ENCODE data around the gene DIAPH3.
"Not testable (repeated sequence)": the region's sequence is repeated elsewhere in the genome, so short reads cannot be mapped to it uniquely, and the experiment has no call there.

DIAPH3 gene, protein sequence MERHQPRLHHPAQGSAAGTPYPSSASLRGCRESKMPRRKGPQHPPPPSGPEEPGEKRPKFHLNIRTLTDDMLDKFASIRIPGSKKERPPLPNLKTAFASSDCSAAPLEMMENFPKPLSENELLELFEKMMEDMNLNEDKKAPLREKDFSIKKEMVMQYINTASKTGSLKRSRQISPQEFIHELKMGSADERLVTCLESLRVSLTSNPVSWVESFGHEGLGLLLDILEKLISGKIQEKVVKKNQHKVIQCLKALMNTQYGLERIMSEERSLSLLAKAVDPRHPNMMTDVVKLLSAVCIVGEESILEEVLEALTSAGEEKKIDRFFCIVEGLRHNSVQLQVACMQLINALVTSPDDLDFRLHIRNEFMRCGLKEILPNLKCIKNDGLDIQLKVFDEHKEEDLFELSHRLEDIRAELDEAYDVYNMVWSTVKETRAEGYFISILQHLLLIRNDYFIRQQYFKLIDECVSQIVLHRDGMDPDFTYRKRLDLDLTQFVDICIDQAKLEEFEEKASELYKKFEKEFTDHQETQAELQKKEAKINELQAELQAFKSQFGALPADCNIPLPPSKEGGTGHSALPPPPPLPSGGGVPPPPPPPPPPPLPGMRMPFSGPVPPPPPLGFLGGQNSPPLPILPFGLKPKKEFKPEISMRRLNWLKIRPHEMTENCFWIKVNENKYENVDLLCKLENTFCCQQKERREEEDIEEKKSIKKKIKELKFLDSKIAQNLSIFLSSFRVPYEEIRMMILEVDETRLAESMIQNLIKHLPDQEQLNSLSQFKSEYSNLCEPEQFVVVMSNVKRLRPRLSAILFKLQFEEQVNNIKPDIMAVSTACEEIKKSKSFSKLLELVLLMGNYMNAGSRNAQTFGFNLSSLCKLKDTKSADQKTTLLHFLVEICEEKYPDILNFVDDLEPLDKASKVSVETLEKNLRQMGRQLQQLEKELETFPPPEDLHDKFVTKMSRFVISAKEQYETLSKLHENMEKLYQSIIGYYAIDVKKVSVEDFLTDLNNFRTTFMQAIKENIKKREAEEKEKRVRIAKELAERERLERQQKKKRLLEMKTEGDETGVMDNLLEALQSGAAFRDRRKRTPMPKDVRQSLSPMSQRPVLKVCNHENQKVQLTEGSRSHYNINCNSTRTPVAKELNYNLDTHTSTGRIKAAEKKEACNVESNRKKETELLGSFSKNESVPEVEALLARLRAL
- total RNA-seq: 0.05 to 2.1 (median 1.1) reads per million in 3 experiments

- peak; percentile 86 for DNase-seq
These were observed at the start of gene DIAPH3 for GRCh38 chr13:60163478-60164233. Gene DIAPH3, minus strand, starts transcription at chr13:60163928. Its CDS starts 162 bp downstream, at chr13:60163766.

DNA sequence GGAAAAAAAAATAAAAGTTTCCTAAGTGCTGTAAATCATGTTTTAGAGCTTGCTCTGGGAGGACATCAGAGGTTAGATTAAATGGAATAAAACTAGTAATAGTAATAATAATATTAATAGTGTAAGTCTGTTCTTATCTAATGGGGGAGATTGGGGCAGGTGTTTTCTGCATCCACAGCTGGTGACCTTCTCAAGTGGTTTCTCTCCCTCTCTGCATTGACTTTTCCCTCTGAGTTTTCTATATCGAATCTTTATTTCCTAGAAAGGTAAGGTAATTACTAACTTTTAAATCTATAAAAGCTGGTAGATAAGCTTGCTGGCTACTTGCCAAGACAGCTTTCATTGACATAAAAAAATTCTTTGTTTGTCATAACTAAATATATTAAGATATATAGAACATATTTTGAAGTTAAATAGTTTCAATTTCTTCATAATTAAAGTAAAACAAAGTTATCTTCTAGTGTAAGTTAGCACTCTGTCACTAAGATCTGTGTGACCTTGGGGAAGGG is 49.6 kb upstream of the DIAPH3 start:
- DNase-seq: no peak

- DNase-seq: no peak
These were observed 47.8 kb upstream of the DIAPH3 start for GRCh38 chr13:60211548-60211947.

DNA sequence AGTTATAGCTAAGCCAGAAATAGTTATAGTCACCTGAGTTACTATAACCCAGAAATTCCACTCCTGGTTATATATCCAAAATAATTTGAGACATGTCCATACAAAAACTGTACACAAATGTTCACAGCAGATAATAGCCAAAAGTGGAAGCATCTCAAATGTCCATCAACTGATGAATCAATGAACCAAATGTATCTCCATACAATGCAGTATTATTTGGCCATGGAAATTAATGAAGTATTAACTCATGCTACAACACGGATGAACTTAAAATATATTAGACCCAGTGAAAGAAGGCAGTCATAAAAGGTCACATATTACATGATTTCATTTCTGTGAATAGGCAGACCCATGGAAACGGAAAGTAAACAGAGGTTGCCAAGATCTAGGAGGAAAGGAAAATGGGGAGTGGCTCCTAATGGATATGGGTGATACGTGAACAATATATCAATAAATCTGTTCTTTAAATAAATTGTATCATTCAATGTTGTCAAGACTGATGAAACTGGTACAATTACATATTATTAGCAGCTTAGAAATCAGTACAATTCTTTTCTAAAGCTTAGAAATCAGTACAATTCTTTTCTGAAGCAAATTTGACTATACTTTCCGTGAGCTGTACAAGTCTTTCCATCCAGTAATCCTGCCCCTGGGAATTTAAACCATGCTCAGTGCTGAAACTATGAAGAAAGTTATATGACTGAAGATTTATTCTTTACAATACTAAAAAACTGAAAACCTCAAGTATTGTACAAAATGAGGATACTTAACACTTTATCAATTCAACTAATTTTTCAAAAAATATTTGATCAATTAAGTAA is 47.0 kb upstream of the DIAPH3 start:
- DNase-seq: no peak

DNA sequence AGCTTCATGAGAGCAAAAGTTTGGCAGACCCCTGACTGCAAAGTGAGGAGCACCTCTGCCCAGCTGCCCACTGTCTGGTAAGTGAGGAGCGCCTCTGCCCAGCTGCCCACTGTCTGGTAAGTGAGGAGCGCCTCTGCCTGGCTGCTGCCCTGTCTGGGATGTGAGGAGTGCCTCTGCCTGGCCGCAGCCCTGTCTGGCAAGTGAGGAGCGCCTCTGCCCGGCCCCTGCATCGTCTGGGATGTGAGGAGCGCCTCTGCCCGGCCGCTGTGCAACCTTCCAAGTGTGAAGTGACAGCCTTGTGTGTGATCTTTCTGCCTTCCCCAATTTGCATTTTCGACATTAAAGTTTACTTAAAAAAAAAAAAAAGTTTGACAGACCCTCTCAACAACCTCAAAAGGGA is 41.8 kb upstream of the DIAPH3 start:
- not testable (repeated sequence) for DNase-seq

DNA sequence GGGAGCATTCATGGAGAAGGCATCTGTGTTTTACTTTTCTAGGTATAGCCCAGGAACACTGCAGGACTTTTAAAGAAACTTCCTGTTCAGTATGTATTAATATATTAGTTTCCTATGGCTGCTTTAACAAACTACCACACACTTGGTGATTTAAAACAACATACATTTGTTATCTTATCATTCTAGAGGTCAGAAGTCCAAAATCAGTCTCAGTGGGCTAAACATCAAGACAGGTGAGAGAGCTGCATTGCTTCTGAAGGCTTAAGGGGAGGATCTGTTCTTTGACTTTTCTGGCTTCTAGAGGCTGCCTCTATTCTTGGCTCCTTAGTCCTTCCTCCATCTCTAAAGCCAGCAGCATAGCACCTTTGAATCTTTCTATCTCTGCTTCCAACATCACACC is 37.6 kb upstream of the DIAPH3 start:
- no peak for DNase-seq

DNA sequence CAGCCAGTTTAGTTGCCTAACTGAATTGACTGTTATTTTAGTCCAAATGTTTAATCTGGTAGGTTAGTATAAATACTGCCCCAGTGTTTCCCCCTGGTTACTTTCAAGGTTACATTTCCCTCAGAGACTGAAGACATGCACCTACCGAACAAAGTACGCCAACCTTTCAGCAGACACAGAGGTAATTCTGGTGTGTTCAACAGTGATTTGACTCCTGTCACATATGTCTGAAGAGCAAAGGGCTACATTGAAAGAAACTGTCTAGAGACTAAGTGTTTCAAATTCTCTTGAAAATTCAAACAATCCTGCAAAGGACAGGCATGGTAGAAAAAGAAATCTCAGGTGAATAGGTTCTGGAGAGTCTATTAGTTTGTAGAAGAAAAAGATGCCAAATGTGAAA is 32.2 kb upstream of the DIAPH3 start:
- DNase-seq: not testable (repeated sequence)

- DNase-seq: no peak
These were observed 19.2 kb upstream of the DIAPH3 start for GRCh38 chr13:60182907-60183306.

GRCh38 chr13:60178327-60178726 is 14.6 kb upstream of the DIAPH3 start:
- DNase-seq: no peak

- DNase-seq: no peak
These were observed 11.8 kb upstream of the DIAPH3 start for GRCh38 chr13:60175571-60175970.

DNA sequence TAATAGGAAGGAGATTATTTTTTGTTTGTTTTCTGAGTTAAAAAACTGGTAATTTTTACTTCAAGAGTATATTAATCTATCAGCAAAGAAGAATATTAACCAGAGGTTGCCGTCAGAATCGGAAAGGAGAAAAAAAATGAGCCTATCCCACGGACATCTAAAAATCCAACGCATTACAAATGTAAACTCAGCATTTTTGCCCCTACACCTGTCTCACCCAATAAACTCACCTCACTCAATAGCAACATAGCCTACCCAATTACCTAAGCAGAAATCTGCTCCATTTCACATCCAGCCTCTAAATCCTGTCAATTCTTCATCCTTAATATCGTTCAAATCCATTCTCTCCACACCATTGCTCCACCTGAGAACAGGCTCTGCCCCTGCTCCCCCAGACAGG is 10.4 kb upstream of the DIAPH3 start:
- DNase-seq: no peak

GRCh38 chr13:60172111-60172510 is 8.4 kb upstream of the DIAPH3 start:
- no peak for DNase-seq

GRCh38 chr13:60170414-60170813 is 6.7 kb upstream of the DIAPH3 start:
- DNase-seq: no peak

DNA sequence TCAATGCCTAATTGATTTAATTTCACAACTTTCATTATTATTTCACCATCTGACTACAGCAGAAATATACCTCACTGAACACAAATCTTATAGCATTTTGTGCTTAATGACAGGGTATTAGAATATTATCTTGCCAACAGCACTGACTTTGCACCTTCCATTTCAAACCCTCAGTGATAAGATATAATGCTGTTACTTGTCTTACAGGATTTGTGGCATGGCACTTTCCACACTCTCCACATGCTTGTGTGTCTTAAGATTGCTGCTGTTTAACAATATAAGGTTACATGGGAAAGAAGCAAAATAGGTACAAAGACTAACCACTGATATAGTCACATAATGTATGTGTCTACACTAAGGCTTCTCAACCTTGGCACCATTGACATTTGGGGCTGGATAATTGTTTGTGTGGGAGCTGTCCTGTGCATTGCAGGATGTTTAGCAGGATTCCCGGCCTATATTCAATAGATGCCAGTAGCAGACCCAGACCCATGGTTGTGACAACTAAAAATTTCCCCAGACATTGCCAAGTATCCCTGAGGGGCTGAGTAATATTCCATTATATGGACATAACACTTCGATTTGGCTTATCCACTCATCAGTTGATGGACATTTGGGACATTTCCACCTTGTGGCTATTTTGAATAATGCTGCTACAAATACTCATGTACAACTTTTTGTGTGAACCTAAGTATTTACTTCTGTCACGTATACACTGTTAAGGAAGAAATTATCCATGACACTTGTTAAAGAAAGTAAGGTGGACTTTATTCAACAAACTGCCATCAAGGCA is 5.7 kb upstream of the DIAPH3 start:
- DNase-seq: no peak

GRCh38 chr13:60167121-60167520 is 3.4 kb upstream of the DIAPH3 start:
- DNase-seq: no peak

- no peak for DNase-seq
These were observed 1.8 kb upstream of the DIAPH3 start for GRCh38 chr13:60165391-60166099.

DNA sequence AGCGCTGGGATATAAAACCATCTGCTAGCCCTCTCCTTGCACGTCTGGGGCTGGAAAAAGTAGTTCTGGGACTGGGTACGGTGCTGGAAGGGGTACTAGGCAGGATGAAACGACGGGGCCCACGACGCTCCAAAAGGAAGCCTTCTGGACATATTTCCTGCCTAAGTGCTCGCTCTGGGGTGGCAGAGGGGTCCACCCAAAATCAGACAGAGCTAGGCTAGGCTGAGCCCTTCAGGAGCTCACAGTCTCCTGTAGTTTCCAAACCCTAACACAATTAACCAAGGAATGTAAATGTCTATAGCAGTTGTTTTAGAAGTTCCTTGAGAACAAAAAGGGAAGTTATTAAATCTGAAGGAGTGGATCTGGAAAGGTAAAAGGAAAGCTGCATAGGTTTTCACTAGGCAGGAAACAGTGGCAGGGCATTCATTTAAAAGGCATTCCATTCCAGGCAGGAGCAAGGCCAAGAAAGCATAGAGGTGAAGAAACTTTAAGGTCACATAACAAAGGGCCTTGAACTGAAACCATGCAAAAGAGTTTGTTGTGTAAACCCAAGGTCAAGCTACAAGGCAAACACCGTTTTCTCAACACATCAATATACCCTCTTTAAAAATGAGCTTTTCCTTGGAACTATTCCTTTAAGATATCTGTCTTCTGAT is 634 bp upstream of the DIAPH3 start:
- peak; percentile 3 for DNase-seq

DNA sequence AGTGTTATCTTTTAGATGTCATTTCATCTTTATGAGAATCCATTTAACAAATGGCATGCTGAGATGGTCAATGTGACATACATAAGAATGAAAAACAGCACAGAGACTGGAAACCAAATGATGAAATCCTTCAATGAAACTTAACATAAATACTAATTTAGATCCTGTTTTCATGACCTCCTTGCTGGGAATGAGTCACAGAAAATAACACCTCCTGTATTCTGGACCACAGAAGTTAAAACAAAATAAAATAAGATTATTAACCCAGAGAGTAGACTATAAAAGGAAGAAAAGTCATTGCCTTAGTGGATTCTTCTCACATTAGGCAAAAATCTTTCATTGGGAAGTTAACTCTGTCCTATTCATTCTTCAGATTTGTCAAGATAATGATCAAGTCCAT is 1.6 kb downstream of the DIAPH3 start:
- DNase-seq: no peak

DNA sequence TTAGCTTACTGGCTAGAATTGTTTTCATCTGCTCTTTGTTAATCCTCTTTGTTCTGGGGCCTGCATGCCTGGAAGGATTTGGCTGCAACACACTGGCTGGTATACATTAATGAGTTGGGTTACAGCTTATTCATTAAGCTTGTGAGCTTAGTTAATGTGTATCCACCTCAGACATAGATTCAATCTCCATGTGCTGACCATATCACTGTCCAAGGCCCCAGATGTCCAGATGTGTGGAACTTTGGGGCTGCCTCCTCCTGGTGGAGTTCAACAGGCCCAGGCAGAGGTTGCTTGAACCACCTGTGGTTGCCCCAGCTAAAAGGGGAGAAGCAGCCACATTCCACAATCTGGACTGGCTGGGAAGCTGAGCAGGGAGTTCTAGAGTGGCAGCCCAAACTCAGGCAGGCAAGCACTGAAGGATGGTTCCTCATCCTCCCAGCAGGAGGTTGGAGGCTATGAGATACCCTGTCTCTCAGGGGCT is 5.4 kb downstream of the DIAPH3 start:
- no peak for DNase-seq

All from central memory CD4-positive, alpha-beta T cell (primary cell).